Spleen (tissue), 11 donors: ENCODE measurements around the gene SH3BP4. TPM values are rescaled to one million over a fixed set of nuclear protein-coding genes. Genes with fewer than 3 reads are reported as not detected.

Source experiments
- DNase-seq: peaks from one replicate; pipeline ENCODE4 v3.0.0-alpha.2; 2020
- H3K27ac ChIP-seq, 8 donors: fragments of 200-600 bp; sonication (generic) in 7 of 8; 1 replicate in 4 of 8; 2 replicates in 4 of 8; pipeline versions ENCODE4 v1.5.0 to v1.8.0; 2016 to 2021; ENCODE audit warnings: inconsistent platforms in 4 of 8, mild to moderate bottlenecking in 4 of 8, moderate library complexity in 1 of 8
- H3K27me3 ChIP-seq, 7 donors: fragments of 200-600 bp; sonication (generic) in 6 of 7; replicated peaks in 1 of 7; 1 replicate in 4 of 7; 2 replicates in 3 of 7; pipeline versions ENCODE4 v1.5.0 to v1.8.0; 2016 to 2021; ENCODE audit warnings: inconsistent platforms in 3 of 7, mild to moderate bottlenecking in 1 of 7
- H3K36me3 ChIP-seq, 6 donors: fragments of 200-600 bp; sonication (generic) in 5 of 6; 1 replicate in 4 of 6; 2 replicates in 2 of 6; pipeline versions ENCODE4 v1.5.0 to v1.8.0; 2016 to 2021; ENCODE audit warnings: inconsistent platforms in 2 of 6
- H3K4me1 ChIP-seq, 6 donors: fragments of 200-600 bp; sonication (generic) in 5 of 6; 1 replicate in 3 of 6; 2 replicates in 3 of 6; pipeline versions ENCODE4 v1.5.0 to v1.8.0; 2016 to 2021; ENCODE audit warnings: inconsistent platforms in 3 of 6
- H3K4me3 ChIP-seq, 8 donors: fragments of 200-600 bp; sonication (generic) in 7 of 8; 1 replicate in 4 of 8; 2 replicates in 4 of 8; pipeline versions ENCODE4 v1.5.0 to v1.8.0; 2016 to 2021; ENCODE audit warnings: inconsistent platforms in 4 of 8, mild to moderate bottlenecking in 4 of 8, moderate library complexity in 2 of 8
- H3K9me3 ChIP-seq, 8 donors: fragments of 200-600 bp; sonication (generic) in 7 of 8; 1 replicate in 4 of 8; 2 replicates in 4 of 8; pipeline versions ENCODE4 v1.5.0 to v1.8.0; 2016 to 2021; ENCODE audit warnings: inconsistent platforms in 4 of 8
- CTCF ChIP-seq, 11 experiments: fragments of 200-600 bp in 7 of 11; fragments of 450-650 bp in 4 of 11; sonication (generic) in 4 of 11; IDR thresholded peaks in 8 of 11; conservative IDR thresholded peaks in 3 of 11; 1 replicate in 7 of 11; 2 replicates in 4 of 11; pipeline versions ENCODE4 v1.4.0 to v1.8.0; 2016 to 2021; ENCODE audit warnings: antibody characterized with exemption in 11 of 11, inconsistent platforms in 4 of 11, mild to moderate bottlenecking in 1 of 11
- POLR2A ChIP-seq, 3 donors: fragments of 450-650 bp; IDR thresholded peaks; one replicate each; pipeline ENCODE4 v1.5.1; 2017; ENCODE audit warnings: antibody characterized with exemption in 3 of 3, mild to moderate bottlenecking in 1 of 3
- POLR2AphosphoS5 ChIP-seq, 3 donors: sonication (generic); formaldehyde crosslinking; IDR thresholded peaks; one replicate each; pipeline ENCODE4 v1.5.1; 2017; ENCODE audit warnings: antibody characterized with exemption in 3 of 3
- WGBS, 5 donors: extraction: QIAGEN DNeasy Blood & Tissue Kit in 3 of 5; methylation state at CpG; one replicate each; pipeline versions ENCODE4 v1.1.5 to v1.1.7; 2013 to 2018; 5-methylcytosine and 5-hydroxymethylcytosine counted together
- intact Hi-C: fragments of 100-400 bp; cut with DNase I; formaldehyde crosslinking; loops from one replicate; pipeline ENCODE4 v1.15.0; 2023; ENCODE audit warnings: low total_unique reads
- polyA plus RNA-seq, 3 donors: library from polyadenylated mRNA; stranded (reverse); fragments of 200-250 nt; gene quantifications; one replicate each; pipeline ENCODE4 v1.2.1, GENCODE V29; 2013
- total RNA-seq, 7 donors: library from RNA; depleted of rRNA in 3 of 7; stranded (reverse); fragments of >200 nt in 3 of 7; fragmentation: NEBNext Ultra II Directional in 4 of 7; extraction: Animal tissue kit (Norgen Biotek cat#: 25700) in 4 of 7; gene quantifications; one replicate each; pipeline versions ENCODE4 v1.1.0 to v1.2.1, GENCODE V29; 2016 to 2021
- donor health status: healthy with polysubstance abuse.
- donor health status: DM: no; HTN: no; CAD: no; lungs with moderate emphysema.
- donor health status: DM: no; HTN: no; CAD: no.
- donor health status: Bipolar disorder and iron deficiency.
- donor health status: healthy.
- donor health status: DM: no; HTN: no; CAD: no.
- donor health status: DM: yes; HTN: yes; CAD: no.

Gene SH3BP4
- total and polyA plus RNA-seq, 10 donors: 2.3 to 21.0 (median 12.4) TPM

GRCh38 chr2:234971496-234971895 lies 19.7 kb downstream of the SH3BP4 start:
- no peaks in the 10 kb centered on the region for H3K36me3 ChIP-seq
- 46 to 69% (median 66%) methylated on average over 7 of the region's 7 CpGs for WGBS, 5 donors
- intact Hi-C loops: no loop called here
- H3K27me3 ChIP-seq: peaks cover 0 to 16% (median 0%) of the 10 kb centered on the region in 7 donors
- no peak overlapping the region for H3K4me3 ChIP-seq
- H3K4me1 ChIP-seq: peaks cover 0 to 9% (median 0%) of the 10 kb centered on the region in 6 donors
- H3K9me3 ChIP-seq: no peaks in the 10 kb centered on the region
- TF ChIP-seq POLR2A (IDR thresholded peaks at IDR 0.05) (no peak), POLR2AphosphoS5 (IDR thresholded peaks at IDR 0.05) (no peak), CTCF (IDR thresholded peaks at IDR 0.05 in 8 of 11, conservative IDR thresholded peaks at IDR 0.05 in 3 of 11) (no peak)
- DNase-seq: no peak
- H3K27ac ChIP-seq: no peak overlapping the region

- Histone ChIP-seq H3K4me3 (no peak overlapping the region), H3K36me3 (no peaks in the 10 kb centered on the region), H3K4me1 (peaks cover 3 to 14% (median 5%) of the 10 kb centered on the region in 6 donors), H3K27me3 (peaks cover 0 to 16% (median 0%) of the 10 kb centered on the region in 7 donors), H3K9me3 (no peaks in the 10 kb centered on the region), H3K27ac (no peak overlapping the region)
- TF ChIP-seq POLR2A (IDR thresholded peaks at IDR 0.05) (no peak), POLR2AphosphoS5 (IDR thresholded peaks at IDR 0.05) (no peak), CTCF (IDR thresholded peaks at IDR 0.05 in 8 of 11, conservative IDR thresholded peaks at IDR 0.05 in 3 of 11) (no peak)
- intact Hi-C loops: no loop called here
- 84 to 92% (median 89%) methylated on average over 8 of the region's 8 CpGs for WGBS, 5 donors
- no peak for DNase-seq
These were observed 21.2 kb downstream of the SH3BP4 start for GRCh38 chr2:234973008-234973407.

GRCh38 chr2:234974501-234975385 lies 22.9 kb downstream of the SH3BP4 start:
- no peak overlapping the region for H3K4me3 ChIP-seq
- H3K36me3 ChIP-seq: no peaks in the 10 kb centered on the region
- no peak overlapping the region for H3K27ac ChIP-seq
- H3K4me1 ChIP-seq: peaks cover 5 to 26% (median 17%) of the 10 kb centered on the region in 6 donors
- 82 to 88% (median 85%) methylated on average over 26 to 30 of the region's 30 CpGs for WGBS, 5 donors
- H3K9me3 ChIP-seq: peaks cover 0 to 4% (median 0%) of the 10 kb centered on the region in 8 donors
- TF ChIP-seq POLR2AphosphoS5 (IDR thresholded peaks at IDR 0.05): no peak
- no peak for TF ChIP-seq POLR2A (IDR thresholded peaks at IDR 0.05)
- TF ChIP-seq CTCF (IDR thresholded peaks at IDR 0.05 in 8 of 11, conservative IDR thresholded peaks at IDR 0.05 in 3 of 11): no peak
- DNase-seq: no peak
- H3K27me3 ChIP-seq: peaks cover 0 to 13% (median 0%) of the 10 kb centered on the region in 7 donors
- intact Hi-C loops: no loop called here

- H3K36me3 ChIP-seq: no peaks in the 10 kb centered on the region
- H3K4me1 ChIP-seq: peaks cover 7 to 35% (median 22%) of the 10 kb centered on the region in 6 donors
- intact Hi-C loops: no loop called here
- no peak for DNase-seq
- TF ChIP-seq POLR2A (IDR thresholded peaks at IDR 0.05) (no peak), CTCF (IDR thresholded peaks at IDR 0.05 in 8 of 11, conservative IDR thresholded peaks at IDR 0.05 in 3 of 11) (no peak), POLR2AphosphoS5 (IDR thresholded peaks at IDR 0.05) (no peak)
- no peak overlapping the region for H3K4me3 ChIP-seq
- WGBS, 5 donors: 67 to 94% (median 81%) methylated on average over 1 of the region's 1 CpG
- no peak overlapping the region for H3K27ac ChIP-seq
- peaks cover 0 to 7% (median 0%) of the 10 kb centered on the region in 8 donors for H3K9me3 ChIP-seq
- peaks cover 0 to 13% (median 0%) of the 10 kb centered on the region in 7 donors for H3K27me3 ChIP-seq
These were observed 23.8 kb downstream of the SH3BP4 start for GRCh38 chr2:234975611-234976010.
